Progenitor cell of endocrine pancreas (in vitro differentiated cells): ENCODE results near the gene ASPG. TPM values are rescaled to one million over a fixed set of nuclear protein-coding genes. Genes with fewer than 3 reads are reported as not detected.

ENCODE experiments used
- DNase-seq: peaks from one replicate; pipeline ENCODE4 v3.0.0; 2021; ENCODE audit warnings: low spot score; ENCODE audit not compliant: unreplicated experiment
- H3K27ac Mint-ChIP-seq: 2 replicates; pipeline ENCODE4 v1.8.0; 2021; ENCODE audit warnings: mild to moderate bottlenecking, moderate library complexity, mixed read lengths
- H3K27me3 Mint-ChIP-seq: 2 replicates; pipeline ENCODE4 v1.8.0; 2021; ENCODE audit warnings: mixed read lengths
- H3K36me3 Mint-ChIP-seq: 2 replicates; pipeline ENCODE4 v1.8.0; 2022; ENCODE audit warnings: mixed read lengths; ENCODE audit not compliant: insufficient read depth
- H3K4me1 Mint-ChIP-seq: 2 replicates; pipeline ENCODE4 v1.8.0; 2021; ENCODE audit warnings: low read depth, mixed read lengths
- H3K4me3 Mint-ChIP-seq: 2 replicates; pipeline ENCODE4 v1.8.0; 2021; ENCODE audit warnings: low read depth, mild to moderate bottlenecking, moderate library complexity, mixed read lengths
- H3K9me3 Mint-ChIP-seq: 2 replicates; pipeline ENCODE4 v1.8.0; 2021; ENCODE audit warnings: low read depth, mixed read lengths
- CTCF ChIP-seq: fragments of 200-600 bp; sonication (generic); IDR thresholded peaks from one replicate; pipeline ENCODE4 v1.5.0; 2021; ENCODE audit warnings: antibody characterized with exemption, mild to moderate bottlenecking; ENCODE audit not compliant: unreplicated experiment
- total RNA-seq: library from RNA; stranded (reverse); gene quantifications from 2 replicates; pipeline ENCODE4 v1.2.1, GENCODE V29; 2021

ASPG gene
- total RNA-seq, 1 donor from 2014 or later: not detected

- TF ChIP-seq CTCF: no peak
- peaks cover 23% of the 10 kb centered on the region for H3K27me3 Mint-ChIP-seq
- no peak for DNase-seq
- H3K36me3 Mint-ChIP-seq: no peaks in the 10 kb centered on the region
- H3K4me1 Mint-ChIP-seq: peaks cover 10% of the 10 kb centered on the region
- H3K9me3 Mint-ChIP-seq: no peaks in the 10 kb centered on the region
- no peak overlapping the region for H3K4me3 Mint-ChIP-seq
- no peak overlapping the region for H3K27ac Mint-ChIP-seq
Measured at GRCh38 chr14:104086210-104086660, 735 bp downstream of the ASPG start.

- peaks cover 23% of the 10 kb centered on the region for H3K27me3 Mint-ChIP-seq
- no peak for DNase-seq
- no peaks in the 10 kb centered on the region for H3K9me3 Mint-ChIP-seq
- no peak for TF ChIP-seq CTCF
- no peaks in the 10 kb centered on the region for H3K36me3 Mint-ChIP-seq
- peak overlapping the region; percentile 73 for H3K27ac Mint-ChIP-seq
- peaks cover 10% of the 10 kb centered on the region for H3K4me1 Mint-ChIP-seq
- H3K4me3 Mint-ChIP-seq: no peak overlapping the region
Measured at GRCh38 chr14:104086661-104087461, 1.4 kb downstream of the ASPG start.

GRCh38 chr14:104087505-104087904 is 2.0 kb downstream of the ASPG start:
- H3K27ac Mint-ChIP-seq: peak overlapping the region; percentile 73
- H3K4me3 Mint-ChIP-seq: no peak overlapping the region
- DNase-seq: no peak
- H3K27me3 Mint-ChIP-seq: peaks cover 19% of the 10 kb centered on the region
- H3K4me1 Mint-ChIP-seq: peaks cover 10% of the 10 kb centered on the region
- TF ChIP-seq CTCF: no peak
- H3K36me3 Mint-ChIP-seq: no peaks in the 10 kb centered on the region
- H3K9me3 Mint-ChIP-seq: no peaks in the 10 kb centered on the region

GRCh38 chr14:104087981-104088850 is 2.7 kb downstream of the ASPG start:
- DNase-seq: no peak
- Mint-ChIP-seq H3K4me1 (peaks cover 10% of the 10 kb centered on the region), H3K36me3 (no peaks in the 10 kb centered on the region), H3K9me3 (no peaks in the 10 kb centered on the region), H3K27me3 (peaks cover 13% of the 10 kb centered on the region), H3K4me3 (no peak overlapping the region), H3K27ac (no peak overlapping the region)
- no peak for TF ChIP-seq CTCF

- H3K4me3 Mint-ChIP-seq: no peak overlapping the region
- H3K27ac Mint-ChIP-seq: no peak overlapping the region
- no peaks in the 10 kb centered on the region for H3K9me3 Mint-ChIP-seq
- DNase-seq: no peak
- no peak for TF ChIP-seq CTCF
- peaks cover 8% of the 10 kb centered on the region for H3K4me1 Mint-ChIP-seq
- no peaks in the 10 kb centered on the region for H3K36me3 Mint-ChIP-seq
- peaks cover 7% of the 10 kb centered on the region for H3K27me3 Mint-ChIP-seq
Measured at GRCh38 chr14:104090071-104090748, 4.7 kb downstream of the ASPG start.
